ENCODE results near the gene USF3.

The USF3 gene, protein sequence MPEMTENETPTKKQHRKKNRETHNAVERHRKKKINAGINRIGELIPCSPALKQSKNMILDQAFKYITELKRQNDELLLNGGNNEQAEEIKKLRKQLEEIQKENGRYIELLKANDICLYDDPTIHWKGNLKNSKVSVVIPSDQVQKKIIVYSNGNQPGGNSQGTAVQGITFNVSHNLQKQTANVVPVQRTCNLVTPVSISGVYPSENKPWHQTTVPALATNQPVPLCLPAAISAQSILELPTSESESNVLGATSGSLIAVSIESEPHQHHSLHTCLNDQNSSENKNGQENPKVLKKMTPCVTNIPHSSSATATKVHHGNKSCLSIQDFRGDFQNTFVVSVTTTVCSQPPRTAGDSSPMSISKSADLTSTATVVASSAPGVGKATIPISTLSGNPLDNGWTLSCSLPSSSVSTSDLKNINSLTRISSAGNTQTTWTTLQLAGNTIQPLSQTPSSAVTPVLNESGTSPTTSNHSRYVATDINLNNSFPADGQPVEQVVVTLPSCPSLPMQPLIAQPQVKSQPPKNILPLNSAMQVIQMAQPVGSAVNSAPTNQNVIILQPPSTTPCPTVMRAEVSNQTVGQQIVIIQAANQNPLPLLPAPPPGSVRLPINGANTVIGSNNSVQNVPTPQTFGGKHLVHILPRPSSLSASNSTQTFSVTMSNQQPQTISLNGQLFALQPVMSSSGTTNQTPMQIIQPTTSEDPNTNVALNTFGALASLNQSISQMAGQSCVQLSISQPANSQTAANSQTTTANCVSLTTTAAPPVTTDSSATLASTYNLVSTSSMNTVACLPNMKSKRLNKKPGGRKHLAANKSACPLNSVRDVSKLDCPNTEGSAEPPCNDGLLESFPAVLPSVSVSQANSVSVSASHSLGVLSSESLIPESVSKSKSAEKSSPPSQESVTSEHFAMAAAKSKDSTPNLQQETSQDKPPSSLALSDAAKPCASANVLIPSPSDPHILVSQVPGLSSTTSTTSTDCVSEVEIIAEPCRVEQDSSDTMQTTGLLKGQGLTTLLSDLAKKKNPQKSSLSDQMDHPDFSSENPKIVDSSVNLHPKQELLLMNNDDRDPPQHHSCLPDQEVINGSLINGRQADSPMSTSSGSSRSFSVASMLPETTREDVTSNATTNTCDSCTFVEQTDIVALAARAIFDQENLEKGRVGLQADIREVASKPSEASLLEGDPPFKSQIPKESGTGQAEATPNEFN (N-terminal part only)

GRCh38 chr3:113695786-113696645 lies at the start of gene USF3:
Gene USF3, minus strand, starts transcription at chr3:113696642. Its CDS starts 21,764 bp downstream, at chr3:113674878.
- no peak for DNase-seq

- peak; percentile 62 for DNase-seq
These were observed 49.5 kb upstream of the USF3 start, which contains the start of gene NAA50 for GRCh38 chr3:113745756-113746547. Gene NAA50, minus strand, starts transcription at chr3:113746249. Its CDS starts 300 bp downstream, at chr3:113745949.

GRCh38 chr3:113744941-113745755 lies 48.7 kb upstream of the USF3 start:
- DNase-seq, result peak; percentile 62

- no peak for DNase-seq
These were observed 46.7 kb upstream of the USF3 start for GRCh38 chr3:113743006-113743630.

DNA sequence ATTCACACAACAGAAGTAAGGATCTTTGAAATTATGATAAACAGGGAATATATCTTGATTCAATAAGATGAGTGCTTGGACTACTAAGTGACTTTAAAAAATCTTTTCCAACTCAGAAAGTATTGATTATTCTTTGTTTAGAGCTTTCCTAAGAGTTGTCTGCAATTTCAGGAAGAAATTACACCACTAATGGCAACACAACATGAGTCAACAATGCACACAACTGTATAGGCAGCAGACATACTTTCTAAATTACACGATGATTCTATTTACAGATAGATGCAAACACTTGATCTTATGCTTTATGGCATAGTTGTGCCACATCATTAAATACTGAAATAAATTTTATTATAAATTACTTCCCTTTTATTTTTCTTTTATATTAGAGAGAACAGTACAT lies 45.2 kb upstream of the USF3 start:
- no peak for DNase-seq

DNA sequence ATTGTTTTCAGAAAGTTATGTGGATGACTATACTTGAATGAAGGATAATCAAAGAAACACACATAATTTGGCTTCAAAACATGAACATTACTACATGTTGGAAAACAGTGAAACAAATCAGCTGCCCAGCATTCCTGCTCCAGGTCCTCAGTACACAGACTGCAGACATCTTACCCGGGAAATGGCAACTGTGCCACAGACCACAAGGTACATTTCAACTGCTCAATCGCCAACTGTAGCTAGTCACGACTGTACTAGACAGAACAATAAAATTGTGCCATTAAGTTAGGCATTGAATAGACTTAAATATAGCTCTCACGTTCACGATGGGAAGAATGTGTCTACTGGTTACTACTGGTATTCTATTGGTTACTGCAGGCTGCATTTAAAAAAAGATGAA lies 44.6 kb upstream of the USF3 start:
- DNase-seq, result no peak

GRCh38 chr3:113736548-113737089 lies 40.2 kb upstream of the USF3 start:
- DNase-seq, result no peak

- DNase-seq, result no peak
These were observed 35.3 kb upstream of the USF3 start for GRCh38 chr3:113731694-113732093.

DNA sequence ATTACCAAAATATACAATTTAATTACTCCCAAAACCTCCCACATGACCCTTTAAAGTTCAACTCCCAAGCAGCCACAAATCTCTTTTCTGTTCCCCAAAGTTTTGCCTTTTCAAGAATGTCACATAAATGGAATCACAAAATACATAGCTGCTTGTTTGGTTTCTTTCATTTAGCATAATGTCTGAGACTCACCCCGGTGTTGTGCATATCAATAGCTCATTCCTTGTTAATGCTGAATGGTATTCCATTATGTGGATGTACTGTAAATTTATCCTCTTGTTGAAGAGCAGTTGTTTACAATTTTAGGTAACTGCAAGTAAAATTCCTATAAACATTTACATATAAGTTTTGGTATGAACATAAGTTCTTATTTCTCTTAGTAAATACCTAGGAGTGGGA lies 34.1 kb upstream of the USF3 start:
- no peak for DNase-seq

GRCh38 chr3:113728661-113729060 lies 32.2 kb upstream of the USF3 start:
- DNase-seq, result no peak

DNA sequence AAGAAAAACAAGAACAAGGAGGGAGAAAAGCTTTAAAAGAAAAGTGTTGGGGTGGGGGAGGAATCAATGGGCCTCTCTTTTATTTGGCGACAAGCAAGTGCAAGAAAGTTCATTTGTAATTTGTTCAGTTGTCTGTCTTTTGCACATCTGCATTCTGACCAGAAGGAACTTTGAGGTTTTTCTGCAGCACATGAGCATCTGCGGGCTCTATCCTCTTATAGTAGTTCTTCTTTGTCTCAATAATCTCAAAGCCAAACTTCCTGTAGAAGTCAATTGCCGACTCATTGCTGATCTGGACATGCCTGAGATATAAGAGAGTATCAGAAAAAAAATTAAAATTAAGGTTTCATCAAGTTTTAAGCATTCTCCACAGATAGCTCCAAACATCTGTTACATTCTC lies 25.2 kb upstream of the USF3 start:
- DNase-seq, result no peak

GRCh38 chr3:113719758-113720157 lies 23.3 kb upstream of the USF3 start:
- no peak for DNase-seq

GRCh38 chr3:113719294-113719693 lies 22.9 kb upstream of the USF3 start:
- no peak for DNase-seq

- DNase-seq, result no peak
These were observed 21.4 kb upstream of the USF3 start for GRCh38 chr3:113717818-113718217.

- no peak for DNase-seq
These were observed 20.9 kb upstream of the USF3 start for GRCh38 chr3:113717308-113717707.

- DNase-seq, result no peak
These were observed 18.3 kb upstream of the USF3 start for GRCh38 chr3:113714702-113715101.

DNA sequence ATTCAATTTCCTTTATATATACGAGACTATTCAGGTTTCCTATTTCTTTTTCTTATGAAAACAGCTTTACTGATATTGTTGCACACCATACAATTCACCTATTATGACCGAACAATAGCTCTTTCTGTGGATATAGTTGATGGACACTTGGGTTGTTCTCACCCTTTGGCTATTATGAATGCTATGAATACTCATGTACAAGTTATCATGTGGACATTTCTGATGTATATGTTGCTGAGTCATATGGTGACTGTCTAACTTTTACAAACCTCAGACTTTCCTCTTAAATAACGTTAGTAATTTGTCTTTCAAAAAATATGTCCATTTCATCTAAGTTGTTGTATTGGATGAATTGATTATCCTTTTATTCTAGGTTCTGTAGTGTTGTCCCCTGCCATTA lies 15.7 kb upstream of the USF3 start:
- no peak for DNase-seq

- DNase-seq, result no peak
These were observed 11.4 kb upstream of the USF3 start for GRCh38 chr3:113707835-113708234.

GRCh38 chr3:113698956-113699355 lies 2.5 kb upstream of the USF3 start:
- no peak for DNase-seq

Data from NCI-H526 treated with DMSO at 0.1 percent for 48 hours (cell line).